Ishikawa (cell line): ENCODE results near the gene CRABP1.

ENCODE experiments used
- CEBPB ChIP-seq: IDR thresholded peaks from 2 replicates; pipeline ENCODE4 v1.6.1; 2012
- CREB1 ChIP-seq: IDR thresholded peaks from 2 replicates; pipeline ENCODE4 v1.6.1; 2012; ENCODE audit warnings: low read depth
- EGR1 ChIP-seq: IDR thresholded peaks from 2 replicates; pipeline ENCODE4 v1.6.1; 2012
- EP300 ChIP-seq: IDR thresholded peaks from 2 replicates; pipeline ENCODE4 v1.6.1; 2012; ENCODE audit warnings: borderline replicate concordance
- FOXM1 ChIP-seq: IDR thresholded peaks from 2 replicates; pipeline ENCODE4 v1.6.1; 2012; ENCODE audit warnings: low read depth, borderline replicate concordance
- MAX ChIP-seq: IDR thresholded peaks from 2 replicates; pipeline ENCODE4 v1.6.1; 2012
- NFIC ChIP-seq: IDR thresholded peaks from 2 replicates; pipeline ENCODE4 v1.6.1; 2012
- RAD21 ChIP-seq: IDR thresholded peaks from 2 replicates; pipeline ENCODE4 v1.6.1; 2012; ENCODE audit warnings: low read depth
- REST ChIP-seq: IDR thresholded peaks from 2 replicates; pipeline ENCODE4 v1.6.1; 2012; ENCODE audit warnings: low read depth, mild to moderate bottlenecking
- TAF1 ChIP-seq: IDR thresholded peaks from 2 replicates; pipeline ENCODE4 v1.6.1; 2012; ENCODE audit warnings: low read depth, mild to moderate bottlenecking
- TCF12 ChIP-seq: IDR thresholded peaks from 2 replicates; pipeline ENCODE4 v1.6.1; 2012; ENCODE audit warnings: low read depth
- TEAD4 ChIP-seq: IDR thresholded peaks from 2 replicates; pipeline ENCODE4 v1.6.1; 2012
- USF1 ChIP-seq: IDR thresholded peaks from 2 replicates; pipeline ENCODE4 v1.6.1; 2012
- YY1 ChIP-seq: IDR thresholded peaks from 2 replicates; pipeline ENCODE4 v1.6.1; 2012; ENCODE audit warnings: low read depth
- ZBTB7A ChIP-seq: IDR thresholded peaks from 2 replicates; pipeline ENCODE4 v1.6.1; 2012; ENCODE audit warnings: low read depth

CRABP1 gene

GRCh38 chr15:78374436-78375393 lies 34.6 kb downstream of the CRABP1 start:
- TF ChIP-seq NFIC (no peak), ZBTB7A (no peak), MAX (no peak), TCF12 (no peak), TEAD4 (no peak), REST (no peak), CREB1 (no peak)

GRCh38 chr15:78382114-78382880 lies 42.1 kb downstream of the CRABP1 start:
- TF ChIP-seq CEBPB (no peak), EP300 (no peak), REST (no peak), YY1 (no peak), NFIC (no peak), FOXM1 (no peak), EGR1 (no peak), ZBTB7A (no peak), CREB1 (no peak), TAF1 (no peak), TCF12 (no peak), MAX (no peak), RAD21 (no peak)

- TF ChIP-seq YY1 (no peak), FOXM1 (no peak), TCF12 (no peak), MAX (no peak)
Observed at GRCh38 chr15:78384651-78385050, 44.5 kb downstream of the CRABP1 start.

GRCh38 chr15:78387246-78388037 lies 47.3 kb downstream of the CRABP1 start:
- TF ChIP-seq CEBPB (no peak), USF1 (no peak), EP300 (no peak), REST (no peak), ZBTB7A (no peak), RAD21 (no peak), FOXM1 (no peak), MAX (no peak), NFIC (no peak), TCF12 (no peak), TEAD4 (no peak), EGR1 (no peak)
